ENCODE measurements around the gene THOC6. TPM values are rescaled to one million over a fixed set of nuclear protein-coding genes. Genes with fewer than 3 reads are reported as not detected.

Gene THOC6
- total and polyA plus RNA-seq, 12 donors: 7.0 to 40.3 (median 10.6) TPM

DNA sequence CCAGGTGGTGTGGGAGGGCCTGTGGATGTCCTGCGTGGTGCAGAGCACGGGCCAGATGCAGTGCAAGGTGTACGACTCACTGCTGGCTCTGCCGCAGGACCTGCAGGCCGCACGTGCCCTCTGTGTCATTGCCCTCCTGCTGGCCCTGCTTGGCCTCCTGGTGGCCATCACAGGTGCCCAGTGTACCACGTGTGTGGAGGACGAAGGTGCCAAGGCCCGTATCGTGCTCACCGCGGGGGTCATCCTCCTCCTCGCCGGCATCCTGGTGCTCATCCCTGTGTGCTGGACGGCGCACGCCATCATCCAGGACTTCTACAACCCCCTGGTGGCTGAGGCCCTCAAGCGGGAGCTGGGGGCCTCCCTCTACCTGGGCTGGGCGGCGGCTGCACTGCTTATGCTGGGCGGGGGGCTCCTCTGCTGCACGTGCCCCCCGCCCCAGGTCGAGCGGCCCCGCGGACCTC is 10.3 kb upstream of the THOC6 start:
- WGBS, 2 donors: 39 to 55% methylated on average over 27 of the region's 27 CpGs
- TF ChIP-seq, protein P1, sequence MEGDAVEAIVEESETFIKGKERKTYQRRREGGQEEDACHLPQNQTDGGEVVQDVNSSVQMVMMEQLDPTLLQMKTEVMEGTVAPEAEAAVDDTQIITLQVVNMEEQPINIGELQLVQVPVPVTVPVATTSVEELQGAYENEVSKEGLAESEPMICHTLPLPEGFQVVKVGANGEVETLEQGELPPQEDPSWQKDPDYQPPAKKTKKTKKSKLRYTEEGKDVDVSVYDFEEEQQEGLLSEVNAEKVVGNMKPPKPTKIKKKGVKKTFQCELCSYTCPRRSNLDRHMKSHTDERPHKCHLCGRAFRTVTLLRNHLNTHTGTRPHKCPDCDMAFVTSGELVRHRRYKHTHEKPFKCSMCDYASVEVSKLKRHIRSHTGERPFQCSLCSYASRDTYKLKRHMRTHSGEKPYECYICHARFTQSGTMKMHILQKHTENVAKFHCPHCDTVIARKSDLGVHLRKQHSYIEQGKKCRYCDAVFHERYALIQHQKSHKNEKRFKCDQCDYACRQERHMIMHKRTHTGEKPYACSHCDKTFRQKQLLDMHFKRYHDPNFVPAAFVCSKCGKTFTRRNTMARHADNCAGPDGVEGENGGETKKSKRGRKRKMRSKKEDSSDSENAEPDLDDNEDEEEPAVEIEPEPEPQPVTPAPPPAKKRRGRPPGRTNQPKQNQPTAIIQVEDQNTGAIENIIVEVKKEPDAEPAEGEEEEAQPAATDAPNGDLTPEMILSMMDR (IDR thresholded peaks at IDR 0.05): no peak
- intact Hi-C loops (cut with DNase I): no loop called here
- no peak for ATAC-seq
- Histone ChIP-seq H3K36me3 (no peaks in the 10 kb centered on the region), H3K4me1 (peaks cover 0 to 11% (median 7%) of the 10 kb centered on the region in 9 donors), H3K9me3 (no peaks in the 10 kb centered on the region), H3K27ac (no peak overlapping the region), H3K27me3 (peaks cover 19 to 94% (median 73%) of the 10 kb centered on the region in 7 donors), H3K4me3 (no peak overlapping the region)
- DNase-seq: no peak

DNA sequence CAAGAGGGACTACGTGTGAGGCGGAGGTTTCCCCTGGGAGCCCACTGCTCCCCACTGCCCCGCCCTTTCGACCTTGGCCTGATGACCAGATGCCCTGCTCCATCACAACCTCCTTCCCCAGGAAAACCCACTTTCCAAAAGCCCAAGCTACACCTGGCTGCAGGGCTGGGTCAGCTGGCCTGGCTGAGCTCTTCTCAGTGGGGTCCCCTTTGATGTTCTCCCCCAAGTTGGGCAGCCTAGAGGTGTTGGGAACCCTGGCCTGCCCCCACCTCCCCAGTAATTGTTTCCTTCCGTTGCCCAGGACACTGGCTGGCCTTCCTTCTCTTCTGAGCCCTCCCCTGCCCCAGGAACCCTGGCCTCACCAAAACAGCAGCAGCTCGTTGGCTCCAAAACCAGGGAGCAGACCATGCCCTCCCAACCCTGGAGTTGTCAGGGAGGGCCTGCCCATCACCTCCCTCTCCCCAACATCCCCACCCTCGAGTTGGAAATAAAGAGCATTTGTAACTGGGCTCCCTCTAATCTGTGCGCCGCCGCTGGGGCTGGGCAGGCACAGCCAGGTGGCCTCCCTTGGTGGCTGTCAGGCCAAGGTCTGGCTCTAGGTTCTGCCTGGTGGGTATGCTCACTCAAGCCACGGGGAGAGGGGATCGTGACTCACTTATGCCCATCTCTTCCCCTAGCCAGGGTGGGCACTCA is 9.7 kb upstream of the THOC6 start:
- no peak overlapping the region for H3K4me3 ChIP-seq
- TF ChIP-seq, protein P1 (IDR thresholded peaks at IDR 0.05): no peak
- H3K27ac ChIP-seq: no peak overlapping the region
- no peaks in the 10 kb centered on the region for H3K36me3 ChIP-seq
- ATAC-seq: no peak
- intact Hi-C loops (cut with DNase I): no loop called here
- peaks cover 19 to 93% (median 71%) of the 10 kb centered on the region in 7 donors for H3K27me3 ChIP-seq
- H3K9me3 ChIP-seq: no peaks in the 10 kb centered on the region
- DNase-seq: no peak
- peaks cover 0 to 14% (median 8%) of the 10 kb centered on the region in 9 donors for H3K4me1 ChIP-seq
- 39 to 51% methylated on average over 12 of the region's 12 CpGs for WGBS, 2 donors

DNA sequence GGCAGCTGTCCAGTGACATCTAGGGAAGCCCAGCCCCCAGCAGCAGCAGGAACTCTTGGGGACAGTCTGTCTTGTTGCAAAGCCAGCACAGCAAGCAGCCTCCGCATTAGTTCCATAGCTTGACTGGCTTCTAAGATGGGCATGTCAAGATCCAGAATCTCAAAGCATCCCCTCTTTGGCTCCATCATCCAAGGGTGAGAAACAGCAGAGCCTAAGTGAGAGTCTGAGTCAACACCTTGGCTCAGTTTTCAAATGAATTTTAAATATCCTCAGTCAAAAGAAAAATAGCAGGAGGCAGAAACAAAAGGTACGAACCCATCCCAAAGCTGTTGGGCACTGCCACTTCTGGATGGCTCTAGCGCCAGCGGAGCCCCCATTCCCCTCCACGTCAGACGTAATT is 8.9 kb upstream of the THOC6 start:
- Histone ChIP-seq H3K4me3 (no peak overlapping the region), H3K4me1 (peaks cover 0 to 20% (median 14%) of the 10 kb centered on the region in 9 donors), H3K36me3 (no peaks in the 10 kb centered on the region), H3K27ac (no peak overlapping the region), H3K27me3 (peaks cover 19 to 85% (median 62%) of the 10 kb centered on the region in 7 donors), H3K9me3 (no peaks in the 10 kb centered on the region)
- TF ChIP-seq, protein P1 (IDR thresholded peaks at IDR 0.05): no peak
- intact Hi-C loops (cut with DNase I): no loop called here
- WGBS, 2 donors: 82 to 86% methylated on average over 6 of the region's 6 CpGs
- ATAC-seq: no peak
- no peak for DNase-seq

DNA sequence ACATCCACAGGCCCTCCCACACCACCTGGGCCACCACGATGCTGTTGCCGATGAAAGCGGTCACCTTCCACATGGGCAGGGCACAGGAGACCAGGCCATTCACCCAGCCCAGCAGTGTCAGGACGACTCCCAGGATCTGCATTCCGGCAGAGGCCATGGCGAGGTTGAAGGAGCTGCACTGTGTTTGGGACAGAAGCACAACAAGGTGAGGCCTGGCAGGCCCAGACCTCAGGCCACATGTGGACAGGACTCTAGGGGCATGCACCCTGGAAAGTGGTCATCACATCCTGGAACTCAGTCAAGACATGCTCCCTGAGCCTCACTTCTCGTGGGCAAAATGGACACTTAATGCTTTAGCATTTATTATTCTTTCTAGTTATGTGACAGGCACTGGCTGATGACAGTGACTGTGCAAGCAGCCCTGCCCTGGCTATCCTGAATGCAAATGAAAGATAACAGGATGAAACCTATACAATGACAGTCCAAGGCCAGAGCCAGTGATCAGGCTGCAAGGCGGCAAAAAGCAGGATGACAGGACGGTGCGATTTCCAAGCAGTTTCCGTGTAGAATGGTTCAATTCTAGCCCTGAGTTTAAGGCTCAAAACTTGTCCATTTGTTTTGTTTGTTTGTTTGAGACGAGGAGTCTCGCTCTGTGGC is 7.8 kb upstream of the THOC6 start:
- 84 to 86% methylated on average over 13 of the region's 13 CpGs for WGBS, 2 donors
- DNase-seq (no peak), ATAC-seq (no peak)
- H3K36me3 ChIP-seq: no peaks in the 10 kb centered on the region
- H3K27me3 ChIP-seq: peaks cover 19 to 76% (median 55%) of the 10 kb centered on the region in 7 donors
- H3K9me3 ChIP-seq: no peaks in the 10 kb centered on the region
- H3K4me1 ChIP-seq: peaks cover 0 to 28% (median 22%) of the 10 kb centered on the region in 9 donors
- H3K4me3 ChIP-seq: no peak overlapping the region
- H3K27ac ChIP-seq: no peak overlapping the region
- TF ChIP-seq, protein P1 (IDR thresholded peaks at IDR 0.05): no peak
- intact Hi-C loops (cut with DNase I): no loop called here

Data from heart right ventricle (tissue), 16 donors.